K562 (cell line): ENCODE measurements around the gene HEMGN. TPM values are rescaled to one million over a fixed set of nuclear protein-coding genes. Genes with fewer than 3 reads are reported as not detected.

ENCODE experiments used
- CBX2 ChIP-seq: fragments of 200-600 bp; sonication (generic); IDR thresholded peaks from one replicate; pipeline ENCODE4 v1.6.1; 2012; ENCODE audit warnings: mild to moderate bottlenecking, low read length, inconsistent platforms; ENCODE audit not compliant: insufficient read depth, poor library complexity, severe bottlenecking
- CBX3 ChIP-seq, 2 experiments: IDR thresholded peaks; 1 replicate in 1 of 2; 2 replicates in 1 of 2; pipeline ENCODE4 v1.6.1; 2012; ENCODE audit warnings: inconsistent platforms in 2 of 2, low read length in 2 of 2, borderline replicate concordance in 1 of 2, control low read depth in 1 of 2
- CHAMP1 ChIP-seq: fragments of 450-650 bp; IDR thresholded peaks from 2 replicates; pipeline ENCODE4 v1.6.1; 2016; ENCODE audit warnings: mild to moderate bottlenecking
- COPS2 ChIP-seq: fragments of 450-650 bp; conservative IDR thresholded peaks from 2 replicates; pipeline ENCODE4 v1.6.1; 2016; ENCODE audit warnings: mild to moderate bottlenecking, moderate library complexity
- CREM ChIP-seq: IDR thresholded peaks from 2 replicates; pipeline ENCODE4 v1.6.1; 2014; ENCODE audit warnings: antibody characterized with exemption, low read depth
- ETV5 ChIP-seq: sonication (generic); formaldehyde crosslinking; IDR thresholded peaks from 2 replicates; pipeline ENCODE4 v1.4.0; 2020; ENCODE audit warnings: low read depth, mild to moderate bottlenecking, missing genetic modification reagents
- GABPA ChIP-seq: fragments of 200-800 bp; sonication (Bioruptor generic); conservative IDR thresholded peaks from 2 replicates; pipeline ENCODE4 v1.6.1; 2016; ENCODE audit warnings: low read depth, missing genetic modification characterization, missing compliant biosample characterization
- HINFP ChIP-seq: fragments of 450-650 bp; conservative IDR thresholded peaks from 2 replicates; pipeline ENCODE4 v1.6.1; 2016; ENCODE audit warnings: missing genetic modification characterization, low read depth, mild to moderate bottlenecking, control low read depth, missing compliant biosample characterization
- HMBOX1 ChIP-seq: sonication (generic); IDR thresholded peaks from 2 replicates; pipeline ENCODE4 v1.6.1; 2016
- KAT7 ChIP-seq: sonication (generic); formaldehyde crosslinking; IDR thresholded peaks from 2 replicates; pipeline ENCODE4 v1.8.0; 2022; ENCODE audit warnings: missing genetic modification reagents, mild to moderate bottlenecking, borderline replicate concordance
- KDM1A ChIP-seq, 2 experiments: fragments of 450-650 bp; IDR thresholded peaks; 2 replicates each; pipeline ENCODE4 v1.6.1; 2016; ENCODE audit warnings: mild to moderate bottlenecking in 2 of 2
- MCM2 ChIP-seq: fragments of 450-650 bp; IDR thresholded peaks from 2 replicates; pipeline ENCODE4 v1.6.1; 2017; ENCODE audit warnings: low read depth, mild to moderate bottlenecking
- MXI1 ChIP-seq: IDR thresholded peaks from 2 replicates; pipeline ENCODE4 v1.6.1; 2011; ENCODE audit warnings: low read depth, mild to moderate bottlenecking, improper control_type of control experiment, low read length
- NCOA6 ChIP-seq: fragments of 450-650 bp; IDR thresholded peaks from 2 replicates; pipeline ENCODE4 v1.6.1; 2017; ENCODE audit warnings: mild to moderate bottlenecking
- THAP12 ChIP-seq: fragments of 250-450 bp; sonication (Bioruptor Pico); IDR thresholded peaks from 2 replicates; pipeline ENCODE4 v1.9.0; 2021; ENCODE audit warnings: mild to moderate bottlenecking, inconsistent platforms
- ZBTB33 ChIP-seq: sonication (generic); formaldehyde crosslinking; IDR thresholded peaks from 2 replicates; pipeline ENCODE4 v1.8.1; 2023; ENCODE audit warnings: mild to moderate bottlenecking, missing genetic modification reagents
- ZFP36 ChIP-seq: fragments of 150-350 bp; IDR thresholded peaks from 2 replicates; pipeline ENCODE4 v1.6.1; 2018; ENCODE audit warnings: low read length, low read depth; ENCODE audit not compliant: partially characterized antibody
- ZKSCAN8 ChIP-seq: fragments of 200-800 bp; sonication (Bioruptor generic); IDR thresholded peaks from 2 replicates; pipeline ENCODE4 v1.6.1; 2016; ENCODE audit warnings: missing genetic modification characterization, missing compliant biosample characterization
- ZNF561 ChIP-seq: fragments of 450-650 bp; formaldehyde crosslinking; conservative IDR thresholded peaks from 2 replicates; pipeline ENCODE4 v1.4.0; 2020; ENCODE audit warnings: mild to moderate bottlenecking, moderate library complexity
- ZNF76 ChIP-seq: fragments of 250-450 bp; sonication (Bioruptor Pico); IDR thresholded peaks from 2 replicates; pipeline ENCODE4 v1.4.0; 2020; ENCODE audit warnings: mild to moderate bottlenecking, moderate library complexity, borderline replicate concordance
- polyA plus RNA-seq, 8 experiments: library from polyadenylated mRNA; depleted of rRNA in 4 of 8; stranded (reverse) in 5 of 8; unstranded in 3 of 8; fragments of >200 nt; fragmentation: Nextera tagmentation in 2 of 8; fragmentation: Illumina TruSeq in 1 of 8; extraction: Ambion mirVana in 2 of 8; extraction: Trizol in 1 of 8; gene quantifications; 2 replicates each; pipeline versions ENCODE4 v1.2.1 to v1.2.3, GENCODE V29; 2011 to 2014; ENCODE audit warnings: inconsistent platforms in 1 of 8, missing spikeins in 1 of 8
- total RNA-seq, 7 experiments: library from RNA; depleted of rRNA in 6 of 7; stranded (reverse); fragments of >200 nt in 6 of 7; fragmentation: Illumina TruSeq in 2 of 7; extraction: Trizol in 2 of 7; gene quantifications; 2 replicates each; pipeline versions ENCODE4 v1.2.1 to v1.2.3, GENCODE V29; 2011 to 2021; ENCODE audit warnings: low replicate concordance in 1 of 7

HEMGN gene
- total and polyA plus RNA-seq, 9 of the 15 experiments (the other 6 are each of a cell fraction or from before 2014, with no cell fraction given), result 56.3 to 258 (median 137) TPM

GRCh38 chr9:97944612-97945011, 6.6 kb upstream of the HEMGN start (continued):
- TF ChIP-seq THAP12 (CRISPR knock-in tag) (no peak), ETV5 (CRISPR knock-in tag) (no peak), ZKSCAN8 (CRISPR knock-in tag) (no peak), MXI1 (no peak), CBX3 (IDR thresholded peaks at IDR 0.05; ENCODE audit: borderline replicate concordance in 1 of 2, low read length in 2 of 2) (0 out of 3 replicates have a peak, but pooled peaks of 1 of the 2 experiments have one; percentile 5), CREM (peak; percentile 45), GABPA (tag) (no peak), COPS2 (no peak), ZNF76 (CRISPR knock-in tag) (no peak), CBX2 (no peak), NCOA6 (no peak), CHAMP1 (no peak), HINFP (tag) (no peak), KDM1A (IDR thresholded peaks at IDR 0.05) (peak in 1 of 2 experiments; percentile 9; a peak in 2 of 4 replicates), MCM2 (no peak), HMBOX1 (peak; percentile 56), KAT7 (no peak), ZBTB33 (no peak), ZFP36 (no peak), ZNF561 (CRISPR knock-in tag) (no peak)
